Neural progenitor cell (in vitro differentiated cells): ENCODE data around the gene IL18R1. TPM values are rescaled to one million over a fixed set of nuclear protein-coding genes. Genes with fewer than 3 reads are reported as not detected.
"Not testable (repeated sequence)": the region's sequence is repeated elsewhere in the genome, so short reads cannot be mapped to it uniquely, and the experiment has no call there.

Source experiments
- DNase-seq: peaks from one replicate; pipeline ENCODE4 v3.0.0-alpha.2; 2016; ENCODE audit warnings: low spot score
- H2AFZ ChIP-seq: fragments of 200-600 bp; sonication (generic); replicated peaks from 2 replicates; pipeline ENCODE4 v1.6.1; 2016; ENCODE audit warnings: antibody characterized with exemption
- H3F3A ChIP-seq: fragments of 200-600 bp; sonication (generic); 2 replicates; pipeline ENCODE4 v1.6.1; 2016; ENCODE audit warnings: antibody characterized with exemption, low read depth
- H3K27ac ChIP-seq: fragments of 200-600 bp; sonication (generic); 2 replicates; pipeline ENCODE4 v1.5.1; 2016; ENCODE audit warnings: mild to moderate bottlenecking
- H3K27me3 ChIP-seq: fragments of 200-600 bp; sonication (generic); 2 replicates; pipeline ENCODE4 v1.6.1; 2016; ENCODE audit warnings: mild to moderate bottlenecking, moderate library complexity
- H3K36me3 ChIP-seq: fragments of 200-600 bp; sonication (generic); 2 replicates; pipeline ENCODE4 v1.5.1; 2016
- H3K4me1 ChIP-seq: fragments of 200-600 bp; sonication (generic); 2 replicates; pipeline ENCODE4 v1.6.1; 2016; ENCODE audit warnings: mixed run types
- H3K4me2 ChIP-seq: fragments of 200-600 bp; sonication (generic); 2 replicates; pipeline ENCODE4 v1.6.1; 2016
- H3K4me3 ChIP-seq: fragments of 200-600 bp; sonication (generic); 2 replicates; pipeline ENCODE4 v1.5.1; 2016
- H3K79me2 ChIP-seq: fragments of 200-600 bp; sonication (generic); 2 replicates; pipeline ENCODE4 v1.6.1; 2016; ENCODE audit warnings: low read depth
- H3K9ac ChIP-seq: fragments of 200-600 bp; sonication (generic); 2 replicates; pipeline ENCODE4 v1.6.1; 2016
- H3K9me3 ChIP-seq: fragments of 200-600 bp; sonication (generic); 2 replicates; pipeline ENCODE4 v1.5.1; 2016; ENCODE audit warnings: low read depth
- H4K20me1 ChIP-seq: fragments of 200-600 bp; sonication (generic); 2 replicates; pipeline ENCODE4 v1.6.1; 2016; ENCODE audit warnings: low read depth
- H3K27ac Mint-ChIP-seq: 3 replicates; pipeline ENCODE4 v1.8.0; 2021; ENCODE audit warnings: mixed read lengths
- H3K27me3 Mint-ChIP-seq: 2 replicates; pipeline ENCODE4 v1.8.0; 2022; ENCODE audit warnings: low read depth, mild to moderate bottlenecking, inconsistent platforms, moderate library complexity, mixed read lengths; ENCODE audit not compliant: insufficient read depth
- H3K36me3 Mint-ChIP-seq: 3 replicates; pipeline ENCODE4 v1.8.0; 2021; ENCODE audit warnings: mixed read lengths
- H3K4me1 Mint-ChIP-seq: 3 replicates; pipeline ENCODE4 v1.8.0; 2021; ENCODE audit warnings: mixed read lengths
- H3K4me3 Mint-ChIP-seq: 3 replicates; pipeline ENCODE4 v1.8.0; 2021; ENCODE audit warnings: mild to moderate bottlenecking, moderate library complexity, mixed read lengths
- H3K9me3 Mint-ChIP-seq: 3 replicates; pipeline ENCODE4 v1.8.0; 2020; ENCODE audit warnings: mixed read lengths
- EZH2 ChIP-seq: fragments of 200-600 bp; sonication (generic); IDR thresholded peaks from 2 replicates; pipeline ENCODE4 v1.6.1; 2017; ENCODE audit warnings: antibody characterized with exemption, mild to moderate bottlenecking, moderate library complexity
- EZH2phosphoT487 ChIP-seq: fragments of 200-600 bp; sonication (generic); IDR thresholded peaks from 2 replicates; pipeline ENCODE4 v1.6.1; 2017; ENCODE audit warnings: antibody characterized with exemption
- total RNA-seq: library from RNA; depleted of rRNA; stranded (reverse); fragments of >200 nt; gene quantifications from 2 replicates; pipeline ENCODE4 v1.2.3, GENCODE V29; 2015; ENCODE audit warnings: low replicate concordance
- TF ChIP-seq, protein P1 (sequence below): fragments of 200-600 bp; sonication (generic); IDR thresholded peaks from 2 replicates; pipeline ENCODE4 v1.5.1; 2017; ENCODE audit warnings: antibody characterized with exemption, mild to moderate bottlenecking

Gene IL18R1
- total RNA-seq, 1 donor from 2014 or later: 0.07 TPM

- no peak overlapping the region for H2AFZ ChIP-seq
- H3K27ac Mint-ChIP-seq: no peak overlapping the region
- no peaks in the 10 kb centered on the region for H3K4me1 Mint-ChIP-seq
- H4K20me1 ChIP-seq: no peaks in the 10 kb centered on the region
- H3K4me3 Mint-ChIP-seq: no peak overlapping the region
- H3K9ac ChIP-seq: no peak overlapping the region
- no peak overlapping the region for H3K4me3 ChIP-seq
- no peaks in the 10 kb centered on the region for H3K79me2 ChIP-seq
- no peaks in the 10 kb centered on the region for H3K27me3 ChIP-seq
- H3K27me3 Mint-ChIP-seq: no peaks in the 10 kb centered on the region
- H3K36me3 ChIP-seq: no peaks in the 10 kb centered on the region
- TF ChIP-seq EZH2phosphoT487 (no peak), EZH2 (no peak)
- TF ChIP-seq, protein P1, sequence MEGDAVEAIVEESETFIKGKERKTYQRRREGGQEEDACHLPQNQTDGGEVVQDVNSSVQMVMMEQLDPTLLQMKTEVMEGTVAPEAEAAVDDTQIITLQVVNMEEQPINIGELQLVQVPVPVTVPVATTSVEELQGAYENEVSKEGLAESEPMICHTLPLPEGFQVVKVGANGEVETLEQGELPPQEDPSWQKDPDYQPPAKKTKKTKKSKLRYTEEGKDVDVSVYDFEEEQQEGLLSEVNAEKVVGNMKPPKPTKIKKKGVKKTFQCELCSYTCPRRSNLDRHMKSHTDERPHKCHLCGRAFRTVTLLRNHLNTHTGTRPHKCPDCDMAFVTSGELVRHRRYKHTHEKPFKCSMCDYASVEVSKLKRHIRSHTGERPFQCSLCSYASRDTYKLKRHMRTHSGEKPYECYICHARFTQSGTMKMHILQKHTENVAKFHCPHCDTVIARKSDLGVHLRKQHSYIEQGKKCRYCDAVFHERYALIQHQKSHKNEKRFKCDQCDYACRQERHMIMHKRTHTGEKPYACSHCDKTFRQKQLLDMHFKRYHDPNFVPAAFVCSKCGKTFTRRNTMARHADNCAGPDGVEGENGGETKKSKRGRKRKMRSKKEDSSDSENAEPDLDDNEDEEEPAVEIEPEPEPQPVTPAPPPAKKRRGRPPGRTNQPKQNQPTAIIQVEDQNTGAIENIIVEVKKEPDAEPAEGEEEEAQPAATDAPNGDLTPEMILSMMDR: no peak
- no peaks in the 10 kb centered on the region for H3K36me3 Mint-ChIP-seq
- no peak overlapping the region for H3K4me2 ChIP-seq
- H3K27ac ChIP-seq: no peak overlapping the region
- no peaks in the 10 kb centered on the region for H3F3A ChIP-seq
- peak; percentile 5 for DNase-seq
- H3K4me1 ChIP-seq: no peaks in the 10 kb centered on the region
- H3K9me3 Mint-ChIP-seq: no peaks in the 10 kb centered on the region
- no peaks in the 10 kb centered on the region for H3K9me3 ChIP-seq
Measured at GRCh38 chr2:102317715-102318114, 37.9 kb upstream of the IL18R1 start.

DNA sequence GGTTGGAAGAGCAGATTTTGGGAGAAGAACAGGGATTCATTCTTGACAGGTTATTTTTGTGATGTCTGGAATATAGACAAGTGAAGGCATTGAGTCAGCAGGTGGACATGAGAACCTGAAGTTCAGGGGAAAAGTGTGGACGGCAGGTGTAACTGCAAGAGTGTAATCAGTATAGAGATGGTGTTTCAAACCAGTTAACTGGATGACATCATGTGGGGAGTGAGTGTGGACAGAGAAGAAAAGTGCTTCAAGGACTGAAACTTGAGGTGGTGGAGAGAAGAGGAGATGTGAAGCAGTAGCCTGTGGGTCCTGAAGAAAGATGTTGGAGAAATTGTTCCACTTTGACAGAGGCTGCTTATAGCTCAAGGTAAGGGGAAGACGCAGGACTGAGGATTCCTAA is 37.2 kb upstream of the IL18R1 start:
- H3K36me3 ChIP-seq: no peaks in the 10 kb centered on the region
- no peaks in the 10 kb centered on the region for H3K79me2 ChIP-seq
- TF ChIP-seq EZH2phosphoT487 (no peak), EZH2 (no peak)
- TF ChIP-seq, protein P1: no peak
- H3K4me1 ChIP-seq: no peaks in the 10 kb centered on the region
- no peaks in the 10 kb centered on the region for H3K9me3 Mint-ChIP-seq
- H3K4me3 Mint-ChIP-seq: no peak overlapping the region
- DNase-seq: no peak
- H3K9ac ChIP-seq: no peak overlapping the region
- H3K36me3 Mint-ChIP-seq: no peaks in the 10 kb centered on the region
- no peak overlapping the region for H3K4me3 ChIP-seq
- peaks cover 2% of the 10 kb centered on the region for H3K27me3 Mint-ChIP-seq
- no peaks in the 10 kb centered on the region for H3K4me1 Mint-ChIP-seq
- H3K27me3 ChIP-seq: no peaks in the 10 kb centered on the region
- H3K9me3 ChIP-seq: no peaks in the 10 kb centered on the region
- no peaks in the 10 kb centered on the region for H3F3A ChIP-seq
- no peak overlapping the region for H2AFZ ChIP-seq
- H3K27ac Mint-ChIP-seq: no peak overlapping the region
- H4K20me1 ChIP-seq: no peaks in the 10 kb centered on the region
- H3K4me2 ChIP-seq: no peak overlapping the region
- H3K27ac ChIP-seq: no peak overlapping the region

- Histone ChIP-seq H3K79me2 (no peaks in the 10 kb centered on the region), H3K4me2 (no peak overlapping the region), H3K4me3 (no peak overlapping the region), H3K36me3 (no peaks in the 10 kb centered on the region), H3K9me3 (no peaks in the 10 kb centered on the region), H3K27me3 (no peaks in the 10 kb centered on the region), H3K9ac (no peak overlapping the region), H3K4me1 (no peaks in the 10 kb centered on the region), H2AFZ (no peak overlapping the region), H3K27ac (no peak overlapping the region), H3F3A (no peaks in the 10 kb centered on the region), H4K20me1 (no peaks in the 10 kb centered on the region)
- Mint-ChIP-seq H3K27me3 (peaks cover 3% of the 10 kb centered on the region), H3K9me3 (peaks cover 5% of the 10 kb centered on the region), H3K36me3 (no peaks in the 10 kb centered on the region), H3K4me3 (no peak overlapping the region), H3K4me1 (no peaks in the 10 kb centered on the region), H3K27ac (no peak overlapping the region)
- TF ChIP-seq EZH2phosphoT487: no peak
- TF ChIP-seq, protein P1: no peak
- no peak for TF ChIP-seq EZH2
- DNase-seq: no peak
Measured at GRCh38 chr2:102321941-102322719, 33.5 kb upstream of the IL18R1 start.

DNA sequence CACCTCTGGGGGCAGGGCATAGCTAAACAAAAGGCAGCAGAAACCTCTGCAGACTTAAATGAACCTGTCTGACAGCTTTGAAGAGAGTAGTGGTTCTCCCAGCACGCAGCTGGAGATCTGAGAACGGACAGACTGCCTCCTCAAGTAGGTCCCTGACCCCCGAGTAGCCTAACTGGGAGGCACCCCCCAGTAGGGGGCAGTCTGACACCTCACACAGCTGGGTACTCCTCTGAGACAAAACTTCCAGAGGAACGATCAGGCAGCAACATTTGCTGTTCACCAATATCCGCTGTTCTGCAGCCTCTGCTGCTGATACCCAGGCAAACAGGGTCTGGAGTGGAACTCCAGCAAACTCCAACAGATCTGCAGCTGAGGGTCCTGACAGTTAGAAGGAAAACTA is 30.7 kb upstream of the IL18R1 start:
- not testable (repeated sequence) for H3K9me3 Mint-ChIP-seq, H2AFZ ChIP-seq, H3K4me1 Mint-ChIP-seq, H3K27me3 ChIP-seq, H3K4me3 Mint-ChIP-seq, H3K9me3 ChIP-seq, H3K27ac Mint-ChIP-seq, DNase-seq, H3K9ac ChIP-seq, H3K79me2 ChIP-seq, H3K4me1 ChIP-seq, H3K36me3 Mint-ChIP-seq, H3K27me3 Mint-ChIP-seq, H3K27ac ChIP-seq, H3K36me3 ChIP-seq, H4K20me1 ChIP-seq, H3K4me3 ChIP-seq, H3F3A ChIP-seq, H3K4me2 ChIP-seq
